ENCODE data around the gene RPIA.

GRCh38 chr2:88657131-88657530 lies 34.3 kb upstream of the RPIA start:
- TF ChIP-seq RAD21 (IDR thresholded peaks at IDR 0.05; ENCODE audit: low read length) (no peak), POLR2A (IDR thresholded peaks at IDR 0.05; ENCODE audit: low read depth, low read length) (no peak)
